ENCODE measurements around the gene PIGR.
A peak's percentile ranks its signal among the peaks of the same experiment; 100 is the strongest.

Gene PIGR

GRCh38 chr1:206946261-206946660, at the start of gene PIGR:
Gene PIGR (minus strand): TSS chr1:206946466. CDS start chr1:206940531, 5,935 bp downstream.
- TF ChIP-seq SUZ12 (IDR thresholded peaks at IDR 0.05; ENCODE audit: extremely low read depth, insufficient read depth, insufficient read length) (no peak), YY1 (IDR thresholded peaks at IDR 0.05; ENCODE audit: insufficient read depth, insufficient read length) (no peak), ZNF274 (IDR thresholded peaks at IDR 0.05; ENCODE audit: low read depth, low read length) (no peak)
- H3K4me3 ChIP-seq (ENCODE audit: insufficient read length, low read depth), result no peak within 1 kb of the TSS
- DNase-seq (ENCODE audit: low read depth, low spot score), result no peak
- H3K27me3 ChIP-seq (ENCODE audit: insufficient read depth, insufficient read length), result peaks cover 3% of the 10 kb centered on the region
- no peak within 1 kb of the TSS for H3K9ac ChIP-seq (ENCODE audit: insufficient read length, low read depth)
- H3K9me3 ChIP-seq (ENCODE audit: insufficient read depth, low read length), result peaks cover 10% of the 10 kb centered on the region; the same call in 1 of the 2 replicates
- H3K36me3 ChIP-seq (ENCODE audit: insufficient read depth, insufficient read length, low read length), result no peaks in the 10 kb centered on the region
- H3K4me1 ChIP-seq (ENCODE audit: insufficient read depth, insufficient read length), result no peaks in the 10 kb centered on the region

GRCh38 chr1:206992790-206993189, 46.5 kb upstream of the PIGR start:
- TF ChIP-seq YY1 (IDR thresholded peaks at IDR 0.05; ENCODE audit: insufficient read depth, insufficient read length) (no peak), ZNF274 (IDR thresholded peaks at IDR 0.05; ENCODE audit: low read depth, low read length) (no peak), SUZ12 (IDR thresholded peaks at IDR 0.05; ENCODE audit: extremely low read depth, insufficient read depth, insufficient read length) (no peak)
- DNase-seq (ENCODE audit: low read depth, low spot score), result no peak
- no peaks in the 10 kb centered on the region for H3K27me3 ChIP-seq (ENCODE audit: insufficient read depth, insufficient read length)

GRCh38 chr1:206987873-206988272, 41.6 kb upstream of the PIGR start:
- DNase-seq (ENCODE audit: low read depth, low spot score), result no peak
- H3K4me1 ChIP-seq (ENCODE audit: insufficient read depth, insufficient read length), result no peaks in the 10 kb centered on the region

More at GRCh38 chr1:206992790-206993189, 46.5 kb upstream of the PIGR start:
- Histone ChIP-seq H3K4me1 (ENCODE audit: insufficient read depth, insufficient read length) (no peaks in the 10 kb centered on the region), H3K9me3 (ENCODE audit: insufficient read depth, low read length) (no peaks in the 10 kb centered on the region), H3K36me3 (ENCODE audit: insufficient read depth, insufficient read length, low read length) (no peaks in the 10 kb centered on the region), H3K4me3 (ENCODE audit: insufficient read length, low read depth) (no peak overlapping the region), H3K9ac (ENCODE audit: insufficient read length, low read depth) (no peak overlapping the region)

GRCh38 chr1:206986885-206987284, 40.6 kb upstream of the PIGR start:
- Histone ChIP-seq H3K27me3 (ENCODE audit: insufficient read depth, insufficient read length) (peaks cover 5% of the 10 kb centered on the region), H3K4me3 (ENCODE audit: insufficient read length, low read depth) (no peak overlapping the region), H3K9ac (ENCODE audit: insufficient read length, low read depth) (no peak overlapping the region), H3K4me1 (ENCODE audit: insufficient read depth, insufficient read length) (no peaks in the 10 kb centered on the region), H3K36me3 (ENCODE audit: insufficient read depth, insufficient read length, low read length) (no peaks in the 10 kb centered on the region), H3K9me3 (ENCODE audit: insufficient read depth, low read length) (no peaks in the 10 kb centered on the region)
- TF ChIP-seq YY1 (IDR thresholded peaks at IDR 0.05; ENCODE audit: insufficient read depth, insufficient read length) (no peak), SUZ12 (IDR thresholded peaks at IDR 0.05; ENCODE audit: extremely low read depth, insufficient read depth, insufficient read length) (no peak), ZNF274 (IDR thresholded peaks at IDR 0.05; ENCODE audit: low read depth, low read length) (no peak)
- DNase-seq (ENCODE audit: low read depth, low spot score), result no peak

More at GRCh38 chr1:206987873-206988272, 41.6 kb upstream of the PIGR start:
- Histone ChIP-seq H3K9me3 (ENCODE audit: insufficient read depth, low read length) (no peaks in the 10 kb centered on the region), H3K9ac (ENCODE audit: insufficient read length, low read depth) (no peak overlapping the region), H3K4me3 (ENCODE audit: insufficient read length, low read depth) (no peak overlapping the region), H3K27me3 (ENCODE audit: insufficient read depth, insufficient read length) (peaks cover 5% of the 10 kb centered on the region), H3K36me3 (ENCODE audit: insufficient read depth, insufficient read length, low read length) (no peaks in the 10 kb centered on the region)
- no peak for TF ChIP-seq ZNF274 (IDR thresholded peaks at IDR 0.05; ENCODE audit: low read depth, low read length)
- no peak for TF ChIP-seq SUZ12 (IDR thresholded peaks at IDR 0.05; ENCODE audit: extremely low read depth, insufficient read depth, insufficient read length)
- no peak for TF ChIP-seq YY1 (IDR thresholded peaks at IDR 0.05; ENCODE audit: insufficient read depth, insufficient read length)

GRCh38 chr1:206986402-206986801, 40.1 kb upstream of the PIGR start:
- no peak overlapping the region for H3K9ac ChIP-seq (ENCODE audit: insufficient read length, low read depth)

GRCh38 chr1:206985162-206985749, 39.0 kb upstream of the PIGR start:
- TF ChIP-seq ZNF274 (IDR thresholded peaks at IDR 0.05; ENCODE audit: low read depth, low read length), result no peak
- TF ChIP-seq YY1 (IDR thresholded peaks at IDR 0.05; ENCODE audit: insufficient read depth, insufficient read length), result no peak
- TF ChIP-seq SUZ12 (IDR thresholded peaks at IDR 0.05; ENCODE audit: extremely low read depth, insufficient read depth, insufficient read length), result no peak
- H3K36me3 ChIP-seq (ENCODE audit: insufficient read depth, insufficient read length, low read length), result no peaks in the 10 kb centered on the region
- no peak overlapping the region for H3K9ac ChIP-seq (ENCODE audit: insufficient read length, low read depth)
- H3K4me3 ChIP-seq (ENCODE audit: insufficient read length, low read depth), result no peak overlapping the region
- no peaks in the 10 kb centered on the region for H3K4me1 ChIP-seq (ENCODE audit: insufficient read depth, insufficient read length)
- DNase-seq (ENCODE audit: low read depth, low spot score), result peak; percentile 77
- H3K9me3 ChIP-seq (ENCODE audit: insufficient read depth, low read length), result no peaks in the 10 kb centered on the region
- peaks cover 5% of the 10 kb centered on the region for H3K27me3 ChIP-seq (ENCODE audit: insufficient read depth, insufficient read length)

More at GRCh38 chr1:206986402-206986801, 40.1 kb upstream of the PIGR start:
- Histone ChIP-seq H3K4me3 (ENCODE audit: insufficient read length, low read depth) (no peak overlapping the region), H3K4me1 (ENCODE audit: insufficient read depth, insufficient read length) (no peaks in the 10 kb centered on the region), H3K9me3 (ENCODE audit: insufficient read depth, low read length) (no peaks in the 10 kb centered on the region), H3K27me3 (ENCODE audit: insufficient read depth, insufficient read length) (peaks cover 5% of the 10 kb centered on the region), H3K36me3 (ENCODE audit: insufficient read depth, insufficient read length, low read length) (no peaks in the 10 kb centered on the region)
- DNase-seq (ENCODE audit: low read depth, low spot score), result no peak
- TF ChIP-seq YY1 (IDR thresholded peaks at IDR 0.05; ENCODE audit: insufficient read depth, insufficient read length), result no peak
- no peak for TF ChIP-seq SUZ12 (IDR thresholded peaks at IDR 0.05; ENCODE audit: extremely low read depth, insufficient read depth, insufficient read length)
- TF ChIP-seq ZNF274 (IDR thresholded peaks at IDR 0.05; ENCODE audit: low read depth, low read length), result no peak

GRCh38 chr1:206982216-206982615, 36.0 kb upstream of the PIGR start:
- Histone ChIP-seq H3K4me1 (ENCODE audit: insufficient read depth, insufficient read length) (no peaks in the 10 kb centered on the region), H3K9ac (ENCODE audit: insufficient read length, low read depth) (no peak overlapping the region), H3K27me3 (ENCODE audit: insufficient read depth, insufficient read length) (peaks cover 5% of the 10 kb centered on the region), H3K9me3 (ENCODE audit: insufficient read depth, low read length) (no peaks in the 10 kb centered on the region), H3K4me3 (ENCODE audit: insufficient read length, low read depth) (no peak overlapping the region), H3K36me3 (ENCODE audit: insufficient read depth, insufficient read length, low read length) (no peaks in the 10 kb centered on the region)
- no peak for TF ChIP-seq YY1 (IDR thresholded peaks at IDR 0.05; ENCODE audit: insufficient read depth, insufficient read length)
- no peak for TF ChIP-seq SUZ12 (IDR thresholded peaks at IDR 0.05; ENCODE audit: extremely low read depth, insufficient read depth, insufficient read length)
- TF ChIP-seq ZNF274 (IDR thresholded peaks at IDR 0.05; ENCODE audit: low read depth, low read length), result no peak
- no peak for DNase-seq (ENCODE audit: low read depth, low spot score)

All from NT2/D1 (cell line).